ENCODE data around the gene CTSE. TPM values are rescaled to one million over a fixed set of nuclear protein-coding genes. Genes with fewer than 3 reads are reported as not detected.

Gene CTSE
- total RNA-seq, 2 experiments from 2014 or later = not detected

DNA sequence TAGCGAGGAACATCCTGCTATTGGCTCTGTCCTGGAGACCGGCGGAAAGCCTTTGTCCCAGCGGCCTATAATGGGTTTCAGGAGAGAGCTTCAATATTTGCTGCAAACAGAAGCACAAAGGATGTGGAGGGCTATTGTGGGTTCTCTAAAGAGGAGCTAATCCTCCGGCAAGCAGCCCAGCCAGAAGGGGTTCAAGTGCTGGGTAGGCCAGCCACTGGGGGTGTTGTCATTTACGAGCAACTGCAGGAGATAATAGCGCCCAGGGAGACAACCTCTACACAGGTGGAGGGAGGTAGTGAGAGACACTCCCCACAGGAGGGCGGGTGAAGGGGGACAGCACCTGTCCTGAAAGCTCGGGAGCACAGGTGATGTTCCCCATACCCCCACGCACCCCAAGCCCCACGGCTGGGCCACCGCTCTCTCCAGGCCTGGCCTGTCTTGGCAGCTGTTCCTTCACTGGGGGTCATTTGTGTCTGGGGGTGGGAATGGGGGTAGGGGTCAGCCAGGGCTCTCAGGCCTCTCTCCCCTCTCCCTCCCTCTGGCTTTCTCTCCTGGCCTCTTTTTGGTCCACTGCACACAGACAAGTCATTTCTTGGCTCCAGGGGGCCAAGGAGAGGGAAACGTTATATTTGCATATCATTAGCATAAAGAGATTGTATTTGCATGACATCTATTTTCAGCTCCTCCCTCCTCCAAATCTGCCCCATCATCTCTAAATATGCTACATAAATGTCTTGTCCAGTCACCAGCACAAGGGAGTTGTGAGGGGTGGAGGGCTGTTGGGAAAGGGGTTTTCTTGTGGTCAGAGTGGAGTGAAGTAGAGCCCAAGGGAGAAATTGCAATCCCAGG, 58.4 kb downstream of the CTSE start:
- H3K4me1 Mint-ChIP-seq = peaks cover 2% of the 10 kb centered on the region
- ChIA-PET CTCF (interaction anchor here (0.9 to 2.3 kb wide), 4 partner anchors 12 to 374 kb away, joined by 3 to 13 read pairs (median 4); no protein-coding TSS in a partner anchor), POLR2A (no interaction called here)
- no peaks in the 10 kb centered on the region for H3K9me3 Mint-ChIP-seq
- no peaks in the 10 kb centered on the region for H3K27me3 Mint-ChIP-seq
- H3K27ac Mint-ChIP-seq = no peak overlapping the region
- no peak for DNase-seq
- no peaks in the 10 kb centered on the region for H3K36me3 Mint-ChIP-seq (ENCODE audit: low read depth)
- no peak overlapping the region for H3K4me3 Mint-ChIP-seq

DNA sequence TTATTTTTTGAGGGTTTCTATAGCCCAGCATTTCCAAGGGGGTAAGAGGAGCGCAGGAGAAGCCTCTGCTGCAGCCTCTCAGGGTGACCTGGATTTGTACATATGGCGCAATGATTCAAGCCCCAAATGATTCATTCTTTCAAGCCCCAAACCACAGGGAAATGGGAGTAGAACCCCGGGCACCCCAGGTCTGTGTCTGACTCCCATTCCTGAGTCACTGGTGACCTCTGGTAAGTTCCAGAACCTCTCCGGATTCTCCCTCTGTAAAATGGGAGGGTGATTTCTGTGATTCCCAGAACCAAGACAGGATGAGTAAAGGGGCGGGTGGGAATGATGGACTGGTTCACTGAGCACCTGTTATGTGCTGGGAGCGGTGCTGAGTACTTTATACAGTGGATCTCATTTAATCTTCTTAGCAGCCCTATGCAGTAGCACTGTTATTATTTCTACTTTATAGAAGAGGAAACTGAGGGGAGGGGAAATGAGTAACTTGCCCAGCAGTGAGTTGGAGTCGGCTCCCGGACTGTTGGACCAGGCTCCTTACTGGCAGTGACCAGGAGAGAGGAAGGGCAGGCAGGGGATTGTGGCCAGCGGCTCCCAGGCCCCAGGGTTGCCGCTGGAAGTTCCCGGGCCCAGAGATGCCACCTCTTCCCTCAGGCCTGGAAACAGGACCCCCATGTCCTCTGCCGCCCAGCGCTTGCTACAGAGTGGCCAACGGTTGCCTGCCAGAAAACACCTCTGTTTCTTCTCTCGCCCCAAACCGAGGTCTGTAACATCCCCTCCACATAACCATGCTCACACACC, 60.1 kb downstream of the CTSE start:
- no peak overlapping the region for H3K27ac Mint-ChIP-seq
- DNase-seq = no peak
- no peaks in the 10 kb centered on the region for H3K36me3 Mint-ChIP-seq (ENCODE audit: low read depth)
- H3K9me3 Mint-ChIP-seq = no peaks in the 10 kb centered on the region
- H3K27me3 Mint-ChIP-seq = peaks cover 3% of the 10 kb centered on the region
- ChIA-PET CTCF (interaction anchor here (2.3 kb wide), 1 partner anchor 14 kb away, joined by 13 read pairs; no protein-coding TSS in a partner anchor), POLR2A (no interaction called here)
- no peak overlapping the region for H3K4me3 Mint-ChIP-seq
- H3K4me1 Mint-ChIP-seq = peaks cover 2% of the 10 kb centered on the region

DNA sequence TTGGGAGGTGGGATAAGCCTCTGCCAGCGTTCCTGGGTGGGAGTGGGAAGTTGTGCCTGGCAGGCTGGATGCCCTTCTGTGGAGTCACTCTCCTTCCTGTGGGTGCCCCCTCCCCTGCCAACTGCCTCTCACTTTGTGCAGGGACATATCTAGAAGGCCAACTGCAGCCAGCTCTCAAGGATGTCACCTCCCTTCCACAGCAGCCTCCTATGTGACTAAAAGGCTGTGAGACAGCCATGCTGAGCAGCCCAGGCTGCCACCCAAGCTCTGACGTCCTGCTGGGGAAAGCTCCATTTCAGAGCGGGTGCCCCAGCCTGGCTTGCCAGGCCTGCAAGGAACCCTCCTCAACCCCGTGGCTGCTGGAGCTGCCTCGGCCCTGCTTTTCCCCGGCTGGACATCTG, 60.9 kb downstream of the CTSE start:
- H3K36me3 Mint-ChIP-seq (ENCODE audit: low read depth) = no peaks in the 10 kb centered on the region
- DNase-seq = no peak
- H3K27me3 Mint-ChIP-seq = peaks cover 3% of the 10 kb centered on the region
- H3K27ac Mint-ChIP-seq = no peak overlapping the region
- ChIA-PET POLR2A (no interaction called here), CTCF (interaction anchor here (0.6 to 1.3 kb wide), 2 partner anchors 8 to 180 kb away, joined by 4 read pairs; no protein-coding TSS in a partner anchor)
- no peaks in the 10 kb centered on the region for H3K9me3 Mint-ChIP-seq
- H3K4me3 Mint-ChIP-seq = no peak overlapping the region
- peaks cover 2% of the 10 kb centered on the region for H3K4me1 Mint-ChIP-seq

DNA sequence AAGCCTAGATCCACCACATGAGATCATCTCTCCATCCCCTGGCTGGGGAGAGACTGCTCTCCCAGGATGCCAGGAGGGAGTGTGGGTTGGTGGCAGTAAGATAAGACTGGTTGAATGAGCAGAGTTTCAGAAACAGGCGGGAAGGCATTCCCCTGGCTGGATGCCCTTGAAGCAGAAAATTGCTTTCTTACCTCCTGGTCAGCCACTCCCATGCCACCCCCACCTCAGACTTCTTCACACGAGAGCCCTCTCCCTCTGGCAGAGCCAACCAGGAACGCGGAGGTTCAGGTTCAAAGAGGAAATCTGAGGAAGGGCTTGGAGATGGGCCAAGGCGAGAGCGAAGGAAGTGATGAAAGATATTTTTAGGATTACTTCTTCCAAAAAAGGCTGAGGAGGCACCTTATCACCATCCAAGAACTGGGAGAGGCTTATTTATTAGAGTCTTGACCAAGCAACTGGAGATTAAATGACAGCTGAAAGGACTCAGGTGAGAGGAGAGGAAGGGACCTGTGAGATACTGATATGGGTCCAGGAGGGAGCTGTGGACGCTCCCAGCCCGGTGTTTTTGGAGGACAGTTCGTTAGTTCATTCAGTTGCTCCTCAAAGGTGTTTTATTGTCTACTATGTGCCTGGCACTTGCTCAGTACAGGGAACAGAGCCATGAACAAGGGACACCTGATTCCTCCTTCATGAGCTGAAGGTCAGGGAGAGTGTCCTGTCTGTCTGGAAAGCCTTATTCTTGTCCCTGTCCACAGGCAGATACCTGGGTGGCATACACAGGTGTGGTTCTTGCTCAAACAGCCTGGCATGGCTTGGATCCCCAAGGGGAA, 61.5 kb downstream of the CTSE start:
- CTCF ChIA-PET = interaction anchor here (0.6 to 2.8 kb wide), 6 partner anchors 8 to 181 kb away, joined by 3 to 8 read pairs (median 4); no protein-coding TSS in a partner anchor
- POLR2A ChIA-PET = no interaction called here
- H3K36me3 Mint-ChIP-seq (ENCODE audit: low read depth) = no peaks in the 10 kb centered on the region

DNA sequence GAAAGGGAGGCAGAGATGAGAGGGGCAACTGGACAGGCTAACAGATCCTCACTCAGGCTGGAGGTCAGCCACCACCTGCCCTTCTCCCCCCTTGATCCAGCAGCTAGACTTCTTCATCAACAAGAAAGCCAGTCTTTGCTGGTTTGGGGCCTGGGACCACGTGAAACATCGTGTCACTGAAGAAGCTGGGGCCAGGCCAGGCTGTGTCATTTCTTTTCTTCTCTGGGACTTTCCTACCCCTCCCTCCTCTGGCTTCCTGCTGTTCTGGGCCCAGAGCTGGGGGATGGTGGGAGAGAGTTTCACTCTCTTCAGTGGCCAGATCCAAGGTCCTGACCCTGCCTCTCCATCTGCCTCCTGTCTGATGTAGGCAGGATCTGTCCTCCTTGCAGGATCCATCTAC, 62.3 kb downstream of the CTSE start:
- CTCF ChIA-PET = interaction anchor here (1.1 to 2.8 kb wide), 6 partner anchors 9 to 42 kb away, joined by 3 to 8 read pairs (median 5); no protein-coding TSS in a partner anchor
- no peak overlapping the region for H3K27ac Mint-ChIP-seq

More for the DNA sequence above, 61.5 kb downstream of the CTSE start:
- Mint-ChIP-seq H3K4me3 (no peak overlapping the region), H3K27me3 (peaks cover 3% of the 10 kb centered on the region), H3K4me1 (peaks cover 2% of the 10 kb centered on the region), H3K27ac (no peak overlapping the region), H3K9me3 (no peaks in the 10 kb centered on the region)
- DNase-seq = no peak

DNA sequence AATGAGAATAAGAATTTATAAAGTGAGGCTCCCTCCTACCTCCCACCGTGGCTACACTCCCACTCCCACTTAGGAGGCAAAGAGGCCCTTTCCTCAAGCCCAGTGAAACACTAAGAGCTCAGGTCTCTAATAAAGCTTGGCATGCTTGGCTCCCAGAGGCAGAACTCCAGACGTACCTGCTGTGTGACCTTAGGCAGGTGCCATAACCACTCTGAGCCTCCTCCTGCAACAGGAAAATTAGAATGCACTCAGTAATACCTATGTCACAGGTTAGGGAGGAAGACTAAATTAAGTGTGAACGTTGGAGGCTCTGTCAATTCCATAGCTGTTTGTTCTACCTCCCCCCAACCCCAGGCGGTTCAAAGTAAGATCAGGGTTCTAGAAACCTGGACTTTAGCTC, 63.9 kb downstream of the CTSE start:
- no peak overlapping the region for H3K27ac Mint-ChIP-seq
- POLR2A ChIA-PET = no interaction called here
- H3K4me1 Mint-ChIP-seq = peaks cover 2% of the 10 kb centered on the region
- CTCF ChIA-PET = interaction anchor here (0.6 to 2.8 kb wide), 3 partner anchors 9 to 18 kb away, joined by 3 to 8 read pairs (median 6); no protein-coding TSS in a partner anchor
- no peaks in the 10 kb centered on the region for H3K36me3 Mint-ChIP-seq (ENCODE audit: low read depth)
- peaks cover 15% of the 10 kb centered on the region for H3K27me3 Mint-ChIP-seq
- DNase-seq = no peak
- H3K9me3 Mint-ChIP-seq = no peaks in the 10 kb centered on the region
- no peak overlapping the region for H3K4me3 Mint-ChIP-seq

More for the DNA sequence above, 62.3 kb downstream of the CTSE start:
- H3K36me3 Mint-ChIP-seq (ENCODE audit: low read depth) = no peaks in the 10 kb centered on the region
- H3K4me3 Mint-ChIP-seq = no peak overlapping the region
- peaks cover 2% of the 10 kb centered on the region for H3K4me1 Mint-ChIP-seq
- H3K27me3 Mint-ChIP-seq = peaks cover 6% of the 10 kb centered on the region
- DNase-seq = no peak
- H3K9me3 Mint-ChIP-seq = no peaks in the 10 kb centered on the region
- POLR2A ChIA-PET = no interaction called here

Other genes with a start within 250 kb of the CTSE start
- gene RAB29, start 248.4 kb downstream of the CTSE start, total RNA-seq = 10 to 100 TPM; 51.7 to 54.6 TPM
- 10 to 100 TPM; 10.8 to 12.2 TPM for gene SLC41A1, start 210.7 kb downstream of the CTSE start, total RNA-seq
- gene PM20D1, start 173.8 kb downstream of the CTSE start, total RNA-seq = 1 to 10 TPM in 1 of 2 experiments, under 1 TPM in 1; 0.94 to 1.0 TPM
- gene SLC26A9, start 80.4 kb downstream of the CTSE start, total RNA-seq = not detected
- gene RAB7B, start 20.5 kb downstream of the CTSE start, total RNA-seq = not detected
- not detected for gene RHEX, start 29.3 kb upstream of the CTSE start, total RNA-seq
- gene AVPR1B, start 93.5 kb upstream of the CTSE start, total RNA-seq = not detected
- gene FAM72A, start 178.9 kb upstream of the CTSE start, total RNA-seq = 10 to 100 TPM; 29.6 to 34.3 TPM
- gene SRGAP2, start 179.6 kb upstream of the CTSE start, total RNA-seq = 10 to 100 TPM; 80.9 to 92.4 TPM

Measured in activated CD4-positive, alpha-beta T cell treated with anti-CD3 and anti-CD28 coated beads, Interleukin-2, amount 10 ng/mL, durations not matched to agents 7 days and 5 days (primary cell).